HuH-7.5 (cell line): ENCODE results near the gene LAIR1.
A peak's percentile ranks its signal among the peaks of the same experiment; 100 is the strongest.
"Not testable (repeated sequence)": the region's sequence is repeated elsewhere in the genome, so short reads cannot be mapped to it uniquely, and the experiment has no call there.

Experiments
- DNase-seq: peaks from one replicate; pipeline ENCODE4 v3.0.0; 2011; ENCODE audit warnings: low spot score

The LAIR1 gene

GRCh38 chr19:54341295-54341694, 23.4 kb downstream of the LAIR1 start:
- no peak for DNase-seq

GRCh38 chr19:54339646-54340358, 24.9 kb downstream of the LAIR1 start:
- DNase-seq: no peak

- DNase-seq: no peak
Observed at GRCh38 chr19:54338521-54338920, 26.2 kb downstream of the LAIR1 start.

- DNase-seq: no peak
Observed at GRCh38 chr19:54337858-54338230, 26.9 kb downstream of the LAIR1 start.

GRCh38 chr19:54336893-54337857, 27.6 kb downstream of the LAIR1 start:
- DNase-seq: no peak

- DNase-seq: no peak
Observed at GRCh38 chr19:54335979-54336892, 28.5 kb downstream of the LAIR1 start.

- DNase-seq: no peak
Observed at GRCh38 chr19:54335164-54335563, 29.6 kb downstream of the LAIR1 start.

- no peak for DNase-seq
Observed at GRCh38 chr19:54333586-54334298, 31.0 kb downstream of the LAIR1 start.

- DNase-seq: no peak
Observed at GRCh38 chr19:54332149-54332548, 32.6 kb downstream of the LAIR1 start.

- DNase-seq: no peak
Observed at GRCh38 chr19:54331626-54332025, 33.1 kb downstream of the LAIR1 start.

GRCh38 chr19:54329476-54330165, 35.1 kb downstream of the LAIR1 start:
- no peak for DNase-seq

- not testable (repeated sequence) for DNase-seq
Observed at GRCh38 chr19:54328781-54329180, 36.0 kb downstream of the LAIR1 start.

GRCh38 chr19:54325631-54326030, 39.1 kb downstream of the LAIR1 start:
- no peak for DNase-seq

- peak; percentile 51 for DNase-seq
Observed at GRCh38 chr19:54325194-54325621, 39.5 kb downstream of the LAIR1 start.

- DNase-seq: no peak
Observed at GRCh38 chr19:54324071-54324470, 40.7 kb downstream of the LAIR1 start.

- DNase-seq: not testable (repeated sequence)
Observed at GRCh38 chr19:54322934-54323333, 41.8 kb downstream of the LAIR1 start.

- DNase-seq: not testable (repeated sequence)
Observed at GRCh38 chr19:54322295-54322694, 42.4 kb downstream of the LAIR1 start.

GRCh38 chr19:54319892-54320670, 44.6 kb downstream of the LAIR1 start:
- no peak for DNase-seq

GRCh38 chr19:54319049-54319448, 45.7 kb downstream of the LAIR1 start:
- DNase-seq: no peak

- no peak for DNase-seq
Observed at GRCh38 chr19:54317965-54318240, 46.8 kb downstream of the LAIR1 start.
